PC-9 (cell line): ENCODE measurements around the gene TMEM161A.
"Not testable (repeated sequence)": the region's sequence is repeated elsewhere in the genome, so short reads cannot be mapped to it uniquely, and the experiment has no call there.

Source experiments
- CTCF ChIP-seq: fragments of 200-600 bp; sonication (generic); conservative IDR thresholded peaks from 2 replicates; pipeline ENCODE4 v1.6.1; 2017; ENCODE audit warnings: mixed run types, antibody characterized with exemption, mild to moderate bottlenecking, moderate library complexity
- EZH2 ChIP-seq: fragments of 200-600 bp; sonication (generic); IDR thresholded peaks from 2 replicates; pipeline ENCODE4 v1.8.0; 2017; ENCODE audit warnings: antibody characterized with exemption, low read depth

DNA sequence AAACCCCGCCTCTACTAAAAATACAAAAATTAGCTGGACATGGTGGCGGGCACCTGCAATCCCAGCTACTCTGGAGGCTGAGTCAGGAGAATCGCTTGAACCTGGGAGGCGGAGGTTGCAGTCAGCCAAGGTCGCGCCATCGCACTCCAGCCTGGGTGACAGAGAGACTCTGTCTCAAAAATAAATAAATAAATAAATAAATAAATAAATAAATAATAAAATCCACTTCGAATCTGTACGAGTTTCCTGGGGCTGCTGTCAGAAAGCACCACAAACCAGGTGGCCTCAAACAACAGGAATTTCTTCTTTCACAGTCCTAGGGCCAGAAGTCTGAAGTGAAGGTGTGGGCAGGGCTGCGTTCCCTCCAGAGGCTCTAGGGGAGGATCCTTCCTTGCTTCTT lies 35.7 kb downstream of the TMEM161A start:
- TF ChIP-seq CTCF, EZH2: not testable (repeated sequence)
